Activated T-helper 2 cell treated with anti-CD3 and anti-CD28 coated beads, Interferon-gamma antibody, Interleukin-2, Interleukin-4, amounts not matched to agents 10 μg/mL and 5 μg/mL and 100 μg/mL, durations not matched to agents 14 hours and 24 hours and 36 hours (primary cell): ENCODE data around the gene KRTAP10-8. TPM values are rescaled to one million over a fixed set of nuclear protein-coding genes. Genes with fewer than 3 reads are reported as not detected.
"Not testable (repeated sequence)": the region's sequence is repeated elsewhere in the genome, so short reads cannot be mapped to it uniquely, and the experiment has no call there.

Experiments
- DNase-seq: peaks from one replicate; pipeline ENCODE4 v3.0.0; 2021; ENCODE audit warnings: low spot score
- H3K27ac Mint-ChIP-seq: one replicate; pipeline ENCODE4 v1.8.0; 2021; ENCODE audit warnings: mixed read lengths
- H3K27me3 Mint-ChIP-seq: one replicate; pipeline ENCODE4 v1.8.0; 2021; ENCODE audit warnings: low read depth, mixed read lengths
- H3K36me3 Mint-ChIP-seq: one replicate; pipeline ENCODE4 v1.8.0; 2021; ENCODE audit warnings: low read depth, mixed read lengths
- H3K4me1 Mint-ChIP-seq: one replicate; pipeline ENCODE4 v1.8.0; 2021; ENCODE audit warnings: low read depth, mixed read lengths
- H3K4me3 Mint-ChIP-seq: one replicate; pipeline ENCODE4 v1.8.0; 2021; ENCODE audit warnings: low read depth, mild to moderate bottlenecking, moderate library complexity, mixed read lengths
- H3K9me3 Mint-ChIP-seq: one replicate; pipeline ENCODE4 v1.8.0; 2021; ENCODE audit warnings: mixed read lengths
- intact Hi-C: fragments of 100-400 bp; cut with micrococcal nuclease; formaldehyde crosslinking; loops from one replicate; pipeline ENCODE4 v1.15.1; 2023
- total RNA-seq: library from RNA; stranded (reverse); gene quantifications from 2 replicates; pipeline ENCODE4 v1.2.3, GENCODE V29; 2022

KRTAP10-8 gene
- total RNA-seq, 1 donor from 2014 or later: not detected

GRCh38 chr21:44650973-44651675, 39.2 kb downstream of the KRTAP10-8 start:
- intact Hi-C loops: no loop called here
- Mint-ChIP-seq H3K9me3 (peaks cover 11% of the 10 kb centered on the region), H3K27me3 (no peaks in the 10 kb centered on the region), H3K4me3 (no peak overlapping the region), H3K27ac (no peak overlapping the region), H3K4me1 (peaks cover 11% of the 10 kb centered on the region), H3K36me3 (peaks cover 7% of the 10 kb centered on the region)
- no peak for DNase-seq

- Mint-ChIP-seq H3K27ac (no peak overlapping the region), H3K27me3 (no peaks in the 10 kb centered on the region), H3K4me3 (no peak overlapping the region), H3K9me3 (peaks cover 28% of the 10 kb centered on the region), H3K36me3 (peaks cover 27% of the 10 kb centered on the region), H3K4me1 (peaks cover 24% of the 10 kb centered on the region)
- no peak for DNase-seq
- intact Hi-C loops: no loop called here
Observed at GRCh38 chr21:44653123-44653522, 41.2 kb downstream of the KRTAP10-8 start.

GRCh38 chr21:44653656-44654575, 42.0 kb downstream of the KRTAP10-8 start:
- H3K27ac Mint-ChIP-seq: no peak overlapping the region
- intact Hi-C loops: no loop called here
- no peak overlapping the region for H3K4me3 Mint-ChIP-seq
- peaks cover 29% of the 10 kb centered on the region for H3K36me3 Mint-ChIP-seq
- DNase-seq: no peak
- H3K9me3 Mint-ChIP-seq: peaks cover 33% of the 10 kb centered on the region
- H3K27me3 Mint-ChIP-seq: no peaks in the 10 kb centered on the region
- H3K4me1 Mint-ChIP-seq: peaks cover 32% of the 10 kb centered on the region

GRCh38 chr21:44654576-44655175, 42.8 kb downstream of the KRTAP10-8 start, which contains the start of gene KRTAP12-4:
TSS of gene KRTAP12-4 (minus strand) at chr21:44654659. CDS start at chr21:44654614, 45 bp downstream.
- H3K4me1 Mint-ChIP-seq: peaks cover 38% of the 10 kb centered on the region
- peaks cover 35% of the 10 kb centered on the region for H3K9me3 Mint-ChIP-seq
- intact Hi-C loops: no loop called here
- DNase-seq: no peak
- no peak within 1 kb of the TSS for H3K27ac Mint-ChIP-seq
- H3K27me3 Mint-ChIP-seq: no peaks in the 10 kb centered on the region
- peaks cover 33% of the 10 kb centered on the region for H3K36me3 Mint-ChIP-seq
- H3K4me3 Mint-ChIP-seq: no peak within 1 kb of the TSS

GRCh38 chr21:44656868-44657267, 45.0 kb downstream of the KRTAP10-8 start:
- H3K4me1 Mint-ChIP-seq: peaks cover 40% of the 10 kb centered on the region
- DNase-seq: no peak
- peaks cover 33% of the 10 kb centered on the region for H3K36me3 Mint-ChIP-seq
- intact Hi-C loops: no loop called here
- H3K4me3 Mint-ChIP-seq: no peak overlapping the region
- peaks cover 39% of the 10 kb centered on the region for H3K9me3 Mint-ChIP-seq
- H3K27me3 Mint-ChIP-seq: peaks cover 3% of the 10 kb centered on the region
- H3K27ac Mint-ChIP-seq: peak overlapping the region; percentile 54

- intact Hi-C loops: no loop called here
- Mint-ChIP-seq H3K9me3 (peaks cover 39% of the 10 kb centered on the region), H3K27ac (peak within 1 kb of the TSS; percentile 54), H3K36me3 (peaks cover 33% of the 10 kb centered on the region), H3K4me3 (peak within 1 kb of the TSS; percentile 30), H3K4me1 (peaks cover 40% of the 10 kb centered on the region), H3K27me3 (peaks cover 8% of the 10 kb centered on the region)
- DNase-seq: peak; percentile 39
Observed at GRCh38 chr21:44657635-44658540, 46.0 kb downstream of the KRTAP10-8 start, which contains the start of gene KRTAP12-3. TSS of gene KRTAP12-3 (plus strand) at chr21:44657932. CDS start at chr21:44657980, 48 bp downstream.

GRCh38 chr21:44658541-44658910, 46.6 kb downstream of the KRTAP10-8 start:
- peak overlapping the region; percentile 54 for H3K27ac Mint-ChIP-seq
- H3K27me3 Mint-ChIP-seq: peaks cover 13% of the 10 kb centered on the region
- DNase-seq: no peak
- H3K9me3 Mint-ChIP-seq: peaks cover 39% of the 10 kb centered on the region
- H3K36me3 Mint-ChIP-seq: peaks cover 33% of the 10 kb centered on the region
- no peak overlapping the region for H3K4me3 Mint-ChIP-seq
- intact Hi-C loops: no loop called here
- H3K4me1 Mint-ChIP-seq: peaks cover 40% of the 10 kb centered on the region

GRCh38 chr21:44658913-44659595, 47.2 kb downstream of the KRTAP10-8 start:
- Mint-ChIP-seq H3K36me3 (peaks cover 28% of the 10 kb centered on the region), H3K27ac (peak overlapping the region; percentile 40), H3K4me3 (no peak overlapping the region), H3K4me1 (peaks cover 35% of the 10 kb centered on the region), H3K9me3 (peaks cover 39% of the 10 kb centered on the region), H3K27me3 (peaks cover 18% of the 10 kb centered on the region)
- DNase-seq: no peak
- intact Hi-C loops: no loop called here

GRCh38 chr21:44661567-44661966, 49.7 kb downstream of the KRTAP10-8 start:
- Mint-ChIP-seq H3K4me1 (peaks cover 29% of the 10 kb centered on the region), H3K9me3 (peaks cover 23% of the 10 kb centered on the region), H3K27me3 (peaks cover 21% of the 10 kb centered on the region), H3K36me3 (peaks cover 21% of the 10 kb centered on the region)
- intact Hi-C loops, H3K27ac Mint-ChIP-seq, H3K4me3 Mint-ChIP-seq, DNase-seq: not testable (repeated sequence)
